Measurements from ENCODE around the gene ZRANB1.

The ZRANB1 gene

GRCh38 chr10:124921261-124921660 is 20.7 kb upstream of the ZRANB1 start:
- no peak for DNase-seq (ENCODE audit: low spot score)

GRCh38 chr10:124923684-124924083 is 18.2 kb upstream of the ZRANB1 start:
- DNase-seq (ENCODE audit: low spot score), result no peak

DNA sequence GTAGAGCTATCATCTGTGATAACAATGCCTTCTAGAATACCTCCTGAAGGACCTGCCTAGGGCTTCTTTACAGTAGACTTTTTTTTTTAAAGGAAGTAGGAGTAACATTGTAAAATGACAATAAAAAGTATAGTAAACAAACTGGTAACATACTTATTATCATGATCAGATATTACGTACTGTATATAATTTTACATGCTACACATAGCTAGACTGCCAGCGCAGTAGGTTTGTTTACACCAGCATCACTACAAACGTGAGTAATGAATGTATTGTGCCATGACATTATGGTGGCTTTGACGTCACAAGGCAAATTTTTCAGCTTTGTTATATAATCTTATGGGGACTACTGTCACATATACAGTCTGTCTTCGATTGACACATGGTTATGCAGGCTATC is 15.4 kb upstream of the ZRANB1 start:
- no peak for DNase-seq (ENCODE audit: low spot score)

- no peak for DNase-seq (ENCODE audit: low spot score)
These were observed 13.8 kb upstream of the ZRANB1 start for GRCh38 chr10:124928087-124928486.

DNA sequence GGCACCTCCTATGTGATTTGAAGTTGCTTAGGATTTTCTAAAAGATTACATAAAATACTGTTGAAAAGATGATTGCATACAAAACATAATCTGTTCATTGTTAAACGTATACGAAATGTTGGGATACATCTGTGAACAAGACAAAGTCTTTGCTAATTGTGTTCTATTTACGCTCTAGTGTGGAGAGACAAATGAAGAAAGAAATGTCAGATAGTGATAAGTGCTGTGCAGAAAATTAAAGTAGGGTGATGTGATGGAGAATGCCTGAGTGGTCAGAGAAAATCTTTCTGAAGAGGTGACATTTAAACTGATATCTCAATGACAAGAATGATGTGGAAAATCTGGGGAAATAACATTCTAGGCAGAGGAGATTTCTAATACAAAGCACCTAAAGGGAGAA is 13.4 kb upstream of the ZRANB1 start:
- no peak for DNase-seq (ENCODE audit: low spot score)

GRCh38 chr10:124935946-124936345 is 6.0 kb upstream of the ZRANB1 start:
- DNase-seq (ENCODE audit: low spot score), result no peak

DNA sequence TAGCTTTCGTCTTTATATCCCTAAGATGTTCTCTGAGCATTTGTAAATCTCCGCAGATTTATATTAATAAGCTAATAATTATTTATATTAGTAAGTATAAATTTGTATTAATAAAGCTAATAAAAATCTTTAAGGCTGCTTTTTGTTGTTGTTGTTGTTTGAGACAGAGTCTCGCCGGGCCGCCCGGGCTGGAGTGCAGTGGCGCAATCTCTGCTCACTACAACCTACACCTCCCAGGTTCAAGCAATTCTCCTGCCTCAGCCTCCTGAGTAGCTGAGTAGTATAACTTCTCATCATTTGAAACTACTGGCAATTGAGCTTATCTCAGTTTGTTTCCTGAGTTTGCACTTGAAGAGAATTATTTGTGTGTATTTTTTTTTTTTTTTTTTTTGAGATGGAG is 5.1 kb upstream of the ZRANB1 start:
- DNase-seq (ENCODE audit: low spot score), result no peak

DNA sequence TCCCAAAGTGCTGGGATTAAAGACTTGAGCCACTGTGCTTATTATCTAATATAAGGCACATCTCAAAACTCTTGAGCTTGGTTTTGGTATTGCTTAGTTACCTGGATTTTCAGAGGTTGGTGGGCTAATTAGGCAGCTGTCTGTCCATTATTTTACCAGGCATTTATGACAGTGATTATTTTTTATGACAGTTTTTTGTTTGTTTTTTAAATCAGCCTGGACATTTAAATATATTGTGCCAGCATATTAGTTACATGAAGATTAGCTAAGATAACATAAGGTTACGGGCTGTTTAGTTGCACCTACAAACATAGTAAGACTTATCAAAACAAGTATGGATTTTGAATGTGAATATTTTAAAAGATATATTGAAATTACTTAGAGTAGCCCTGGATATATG is 2.6 kb upstream of the ZRANB1 start:
- no peak for DNase-seq (ENCODE audit: low spot score)

DNA sequence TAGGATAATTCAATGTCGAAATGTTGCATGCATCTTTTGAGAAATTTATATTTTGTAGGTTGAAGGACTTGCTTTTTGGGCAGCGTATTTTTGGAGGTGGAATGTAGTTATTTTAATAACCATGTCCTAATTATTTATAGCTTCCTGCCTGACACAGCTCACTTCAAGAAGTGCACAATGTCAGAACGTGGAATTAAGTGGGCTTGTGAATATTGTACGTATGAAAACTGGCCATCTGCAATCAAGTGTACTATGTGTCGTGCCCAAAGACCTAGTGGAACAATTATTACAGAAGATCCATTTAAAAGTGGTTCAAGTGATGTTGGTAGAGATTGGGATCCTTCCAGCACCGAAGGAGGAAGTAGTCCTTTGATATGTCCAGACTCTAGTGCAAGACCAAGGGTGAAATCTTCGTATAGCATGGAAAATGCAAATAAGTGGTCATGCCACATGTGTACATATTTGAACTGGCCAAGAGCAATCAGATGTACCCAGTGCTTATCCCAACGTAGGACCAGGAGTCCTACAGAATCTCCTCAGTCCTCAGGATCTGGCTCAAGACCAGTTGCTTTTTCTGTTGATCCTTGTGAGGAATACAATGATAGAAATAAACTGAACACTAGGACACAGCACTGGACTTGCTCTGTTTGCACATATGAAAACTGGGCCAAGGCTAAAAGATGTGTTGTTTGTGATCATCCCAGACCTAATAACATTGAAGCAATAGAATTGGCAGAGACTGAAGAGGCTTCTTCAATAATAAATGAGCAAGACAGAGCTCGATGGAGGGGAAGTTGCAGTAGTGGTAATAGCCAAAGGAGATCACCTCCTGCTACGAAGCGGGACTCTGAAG is 620 bp downstream of the ZRANB1 start:
- no peak for DNase-seq (ENCODE audit: low spot score)

DNA sequence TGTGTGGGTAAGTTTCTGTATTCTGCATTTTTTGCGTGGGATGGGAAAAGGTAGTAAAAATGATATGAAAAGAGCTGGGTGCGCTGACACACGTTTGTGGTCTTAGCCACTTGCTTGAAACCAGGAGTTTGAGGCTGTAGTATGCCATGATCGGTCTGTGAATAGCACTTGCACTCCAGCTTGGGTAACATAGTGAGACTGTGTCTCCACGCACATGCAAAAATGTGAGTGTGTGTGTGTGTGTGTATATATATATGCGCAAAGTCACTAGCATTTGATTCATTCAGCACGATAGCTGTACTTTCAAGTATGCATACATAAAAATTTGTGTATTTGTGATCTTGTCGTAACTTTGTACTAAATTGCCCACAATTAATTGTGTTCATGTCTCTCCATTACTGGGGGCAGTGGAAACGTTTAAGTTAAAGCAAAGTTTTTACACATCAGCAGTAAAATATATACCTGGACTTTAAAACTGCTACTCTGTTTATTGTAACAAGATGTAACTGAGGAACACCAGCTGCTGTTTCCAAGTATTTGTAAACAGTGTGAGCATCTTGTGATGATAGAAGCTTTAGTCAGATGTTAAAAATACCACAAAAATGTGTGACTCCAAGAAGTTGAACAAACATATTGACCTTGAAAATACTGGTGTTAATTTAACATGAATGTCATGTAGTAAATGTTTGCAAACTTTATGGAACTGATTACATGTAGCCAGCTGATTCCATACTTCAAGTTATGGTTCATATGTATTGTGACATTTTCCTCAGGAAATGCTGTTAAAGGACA is 1.6 kb downstream of the ZRANB1 start:
- no peak for DNase-seq (ENCODE audit: low spot score)

GRCh38 chr10:124944982-124945381 is 3.1 kb downstream of the ZRANB1 start:
- DNase-seq (ENCODE audit: low spot score), result no peak

GRCh38 chr10:124946945-124947344 is 5.0 kb downstream of the ZRANB1 start:
- no peak for DNase-seq (ENCODE audit: low spot score)

GRCh38 chr10:124949543-124949942 is 7.6 kb downstream of the ZRANB1 start:
- no peak for DNase-seq (ENCODE audit: low spot score)

GRCh38 chr10:124952123-124952522 is 10.2 kb downstream of the ZRANB1 start:
- DNase-seq (ENCODE audit: low spot score), result no peak

DNA sequence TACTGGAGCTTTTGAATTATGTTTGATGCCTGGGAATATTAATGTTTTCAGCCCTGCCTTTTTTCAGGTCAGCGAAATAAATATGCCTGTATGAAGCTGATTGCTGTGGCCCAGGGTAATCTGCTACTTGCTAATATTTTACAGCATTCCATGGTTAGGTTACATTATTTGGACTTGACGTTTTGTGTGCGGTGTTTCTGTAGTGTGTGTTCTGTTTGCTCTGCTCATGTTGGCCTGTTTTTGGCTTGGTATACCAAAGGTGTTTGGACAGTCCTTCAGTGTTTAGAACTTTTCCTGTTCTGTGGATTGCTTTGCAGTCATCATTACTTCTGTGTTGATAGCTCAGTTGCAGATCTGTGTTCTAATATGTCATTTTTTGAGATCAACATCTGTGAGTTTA is 11.5 kb downstream of the ZRANB1 start:
- DNase-seq (ENCODE audit: low spot score), result no peak

- DNase-seq (ENCODE audit: low spot score), result no peak
These were observed 13.3 kb downstream of the ZRANB1 start for GRCh38 chr10:124955243-124955642.

- DNase-seq (ENCODE audit: low spot score), result no peak
These were observed 13.9 kb downstream of the ZRANB1 start for GRCh38 chr10:124955868-124956267.

GRCh38 chr10:124956764-124957163 is 14.8 kb downstream of the ZRANB1 start:
- no peak for DNase-seq (ENCODE audit: low spot score)

- DNase-seq (ENCODE audit: low spot score), result no peak
These were observed 15.6 kb downstream of the ZRANB1 start for GRCh38 chr10:124957404-124957947.

GRCh38 chr10:124959564-124959963 is 17.6 kb downstream of the ZRANB1 start:
- no peak for DNase-seq (ENCODE audit: low spot score)

DNA sequence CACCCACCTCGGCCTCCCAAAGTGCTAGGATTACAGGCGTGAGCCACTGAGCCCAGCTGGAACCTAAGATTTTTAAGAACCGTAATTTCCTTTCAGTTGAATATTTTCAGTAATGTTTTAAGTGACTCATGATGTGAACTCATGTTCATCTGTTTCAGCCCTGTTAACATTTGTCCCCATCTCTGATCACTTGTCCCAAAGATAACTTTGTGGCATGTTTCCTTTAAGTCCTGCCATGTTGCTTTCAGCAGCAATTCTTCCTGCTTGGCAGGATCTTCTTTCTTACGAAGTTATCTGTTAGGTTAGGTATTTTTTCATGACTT is 19.3 kb downstream of the ZRANB1 start:
- no peak for DNase-seq (ENCODE audit: low spot score)

- DNase-seq (ENCODE audit: low spot score), result no peak
These were observed 20.5 kb downstream of the ZRANB1 start for GRCh38 chr10:124962421-124962820.

All from hematopoietic multipotent progenitor cell treated with erythropoietin and hydrocortisone succinate and interleukin-3 and kit ligand, for 15 days (in vitro differentiated cells).